Globus pallidus (tissue), 1 donor: ENCODE data around the gene IKZF5.

Experiments
- DNase-seq: peaks from one replicate; pipeline ENCODE4 v3.0.0-alpha.2; 2015; ENCODE audit warnings: low spot score

Gene IKZF5

GRCh38 chr10:122980209-122981065 is 28.2 kb downstream of the IKZF5 start, which contains the start of gene PSTK:
Gene PSTK (plus strand): TSS chr10:122980401. CDS start chr10:122980480, 79 bp downstream.
- peak; percentile 91 for DNase-seq

- no peak for DNase-seq
Observed at GRCh38 chr10:122974543-122975064, 34.0 kb downstream of the IKZF5 start.

- DNase-seq, result no peak
Observed at GRCh38 chr10:122974023-122974422, 34.6 kb downstream of the IKZF5 start.

DNA sequence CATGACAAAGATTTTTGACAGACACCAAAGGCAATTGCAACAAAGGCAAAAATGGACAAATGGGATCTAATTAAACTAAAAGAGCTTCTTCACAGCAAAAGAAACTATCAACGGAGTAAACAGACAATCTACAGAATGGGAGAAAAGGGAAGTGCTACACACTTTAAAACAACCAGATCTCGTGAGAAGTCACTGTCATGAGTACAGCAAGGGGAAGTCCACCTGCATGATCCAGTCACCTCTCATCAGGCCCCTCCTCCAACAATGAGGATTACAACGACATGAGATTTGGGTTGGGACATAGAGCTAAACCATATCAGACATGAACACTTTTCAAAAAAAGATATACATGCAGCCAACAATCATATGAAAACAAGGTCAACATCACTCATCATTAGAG is 39.9 kb downstream of the IKZF5 start:
- no peak for DNase-seq

GRCh38 chr10:122966879-122967278 is 41.7 kb downstream of the IKZF5 start:
- DNase-seq, result no peak

GRCh38 chr10:122962405-122962804 is 46.2 kb downstream of the IKZF5 start:
- no peak for DNase-seq

DNA sequence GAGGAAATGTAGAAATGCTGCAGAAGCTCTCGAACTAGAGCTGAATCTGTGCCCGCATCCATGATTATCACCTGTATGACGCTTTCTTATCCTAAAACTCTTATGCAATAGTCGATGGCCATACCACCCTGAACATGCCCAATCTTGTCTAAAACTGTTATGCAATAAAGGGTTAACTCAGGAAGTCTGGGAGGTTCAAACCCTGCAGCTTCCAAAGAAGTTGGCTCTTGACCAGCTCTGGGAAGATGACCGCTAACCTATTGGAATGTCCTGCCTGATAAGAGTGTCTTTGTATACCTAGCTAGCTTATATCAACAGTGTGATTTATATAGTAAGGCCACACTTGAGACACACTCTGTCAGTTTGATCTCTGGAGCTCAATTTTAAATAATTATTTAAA is 51.1 kb downstream of the IKZF5 start:
- DNase-seq, result no peak

DNA sequence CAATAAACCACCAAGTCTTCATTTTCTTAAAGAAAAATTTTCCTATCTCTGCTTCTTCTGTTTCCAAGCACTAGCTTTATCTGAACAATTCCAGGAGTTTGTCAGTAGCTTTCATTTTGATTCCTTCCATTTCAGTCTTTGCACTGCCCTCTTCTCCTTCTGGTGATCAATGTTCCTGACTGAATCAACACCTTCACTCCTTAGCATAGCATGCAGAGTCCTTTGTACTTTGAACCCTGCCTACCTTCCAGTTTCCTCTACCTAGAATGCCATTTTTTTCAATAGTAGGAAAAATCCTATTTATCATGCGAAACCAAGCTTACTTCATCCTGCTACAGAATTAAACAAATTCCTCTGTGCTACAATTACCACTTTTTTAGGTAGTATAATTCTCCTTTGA is 52.7 kb downstream of the IKZF5 start:
- no peak for DNase-seq

DNA sequence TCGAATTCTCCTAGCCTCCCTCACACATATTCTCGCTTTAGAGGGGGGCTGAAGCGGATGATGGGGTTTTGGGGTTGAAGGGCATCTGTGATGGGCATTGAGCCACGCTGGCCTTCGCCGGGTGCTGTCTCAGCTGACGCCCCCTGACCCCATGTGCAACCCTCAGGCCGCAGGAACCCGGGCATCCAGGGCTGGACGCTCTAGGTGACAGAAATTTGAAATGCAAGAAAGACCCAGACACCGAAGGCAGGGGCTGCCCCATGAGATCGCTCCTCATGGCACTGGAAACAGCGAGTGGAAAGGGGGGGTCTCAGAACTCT is 53.9 kb downstream of the IKZF5 start:
- DNase-seq, result no peak

DNA sequence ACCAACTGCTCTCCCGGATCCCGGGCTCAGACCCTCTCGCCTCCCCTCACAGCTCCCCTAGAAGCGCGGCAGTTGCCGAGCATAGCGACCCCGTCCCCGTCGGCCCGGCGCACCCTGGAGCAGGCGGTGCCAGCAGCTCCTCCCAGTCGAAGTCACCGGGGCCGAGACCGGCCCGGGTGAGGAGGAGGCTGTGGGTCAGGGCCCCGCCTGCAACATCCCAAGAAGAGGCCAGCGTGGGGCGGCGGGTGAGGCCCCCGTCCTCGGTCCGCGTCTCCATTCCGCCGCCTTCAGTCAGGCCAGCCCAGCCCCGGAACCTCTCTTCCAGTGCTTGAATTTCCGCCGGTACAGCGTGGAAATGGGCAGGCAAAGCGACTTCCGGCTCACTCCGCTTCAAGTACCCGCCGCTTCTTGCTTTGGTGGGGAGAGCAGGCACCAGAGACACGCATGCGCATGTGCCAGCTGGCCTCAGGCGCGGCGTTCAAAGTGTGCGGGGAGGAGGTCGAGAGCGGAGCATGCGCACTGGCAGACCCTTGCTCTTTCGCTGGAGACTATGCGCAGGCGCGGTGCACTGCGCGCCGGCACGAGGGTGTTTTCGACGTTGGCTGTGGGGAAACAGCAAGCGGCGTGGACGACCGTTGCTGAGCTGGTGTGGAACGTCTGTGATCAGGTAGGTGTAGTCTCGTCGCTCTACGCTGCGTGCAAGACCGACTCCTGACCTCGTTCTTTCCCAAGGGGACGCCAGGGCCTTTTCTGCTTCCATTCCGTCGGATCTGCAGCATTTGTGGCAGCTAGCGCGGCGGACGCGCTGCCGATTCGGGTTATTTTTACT is 54.5 kb downstream of the IKZF5 start, which contains the start of gene C10orf88:
C10orf88 (minus strand) TSS at position 326 of the 829 bp plus-strand sequence; CDS start at position 277, 49 bp downstream.
- peak; percentile 98 for DNase-seq

GRCh38 chr10:122949296-122949695 is 59.3 kb downstream of the IKZF5 start:
- no peak for DNase-seq
